Measurements from ENCODE around the gene TMEM138.

TMEM138 gene

DNA sequence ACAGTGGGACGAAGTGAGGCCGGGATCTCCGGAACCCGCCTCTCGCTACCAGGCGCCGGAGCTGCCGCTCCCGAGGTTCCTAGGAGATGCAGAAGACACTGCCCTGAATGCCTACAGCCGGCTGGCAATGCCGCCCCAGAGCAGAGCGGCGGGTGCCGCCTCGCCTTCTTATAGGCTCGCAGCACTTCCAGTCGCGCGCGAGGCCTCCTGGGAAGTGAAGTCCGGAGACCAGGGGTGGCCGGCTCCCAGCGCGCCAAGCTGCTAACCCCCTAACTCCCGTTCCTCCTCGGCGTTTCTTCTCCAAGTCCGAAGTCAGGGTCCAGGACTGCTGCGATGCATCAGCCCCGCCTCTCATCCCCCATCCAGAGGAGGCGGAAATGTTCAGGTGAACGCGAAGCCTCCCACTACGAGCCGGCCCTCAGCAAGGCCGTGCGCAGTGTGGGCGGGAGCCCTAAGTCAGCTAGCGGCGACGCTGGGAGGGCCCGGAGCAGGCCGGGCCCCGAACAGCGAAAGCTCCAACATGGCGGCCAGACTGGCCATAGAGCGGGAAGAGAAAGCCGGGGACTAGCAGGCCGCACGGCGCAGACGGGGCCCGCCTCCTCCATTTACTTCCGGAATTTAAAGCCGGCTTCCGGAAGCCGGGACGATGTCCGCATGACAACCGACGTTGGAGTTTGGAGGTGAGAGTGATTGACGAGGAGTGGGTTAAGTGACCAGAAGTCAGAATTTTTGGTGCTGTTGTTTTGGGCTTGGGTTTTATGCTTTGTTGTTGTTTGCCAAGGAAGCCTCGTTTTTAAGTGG, at the start of gene TMEM138, which contains the start of gene CYB561A3:
TSS of gene TMEM138 (plus strand) at position 634 of the 801 bp plus-strand sequence. CDS start 2,017 bp downstream, outside the sequence.
TSS of gene CYB561A3 (minus strand) at position 142 of the 801 bp plus-strand sequence. CDS start 5,169 bp downstream, outside the sequence.
- DNase-seq = peak; percentile 96

DNA sequence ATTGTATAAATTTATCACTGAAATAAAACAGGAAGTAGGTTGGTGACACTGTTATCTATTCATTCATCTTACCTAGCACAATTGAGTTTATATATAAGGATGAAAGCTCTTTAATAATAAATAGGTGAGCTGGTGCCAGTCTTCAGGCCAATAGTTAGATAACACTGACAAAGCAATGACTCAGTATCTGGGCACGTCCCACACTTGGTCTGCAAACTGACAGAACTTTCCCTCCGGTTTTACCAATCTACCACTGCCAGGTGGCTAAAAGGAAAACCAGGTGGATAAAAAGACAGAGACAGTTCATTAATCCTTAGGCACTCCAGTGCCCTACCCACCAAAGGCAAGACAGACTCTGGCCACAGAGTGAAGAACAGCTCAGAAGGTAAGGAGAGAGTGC, 46.9 kb upstream of the TMEM138 start:
- DNase-seq = no peak

- no peak for DNase-seq
Observed at GRCh38 chr11:61325649-61326414, 36.3 kb upstream of the TMEM138 start.

- no peak for DNase-seq
Observed at GRCh38 chr11:61327669-61328071, 34.5 kb upstream of the TMEM138 start.

- DNase-seq = no peak
Observed at GRCh38 chr11:61328351-61328750, 33.8 kb upstream of the TMEM138 start.

GRCh38 chr11:61329871-61330270, 32.3 kb upstream of the TMEM138 start:
- no peak for DNase-seq

- DNase-seq = no peak
Observed at GRCh38 chr11:61331651-61332050, 30.5 kb upstream of the TMEM138 start.

- no peak for DNase-seq
Observed at GRCh38 chr11:61332281-61332796, 29.8 kb upstream of the TMEM138 start.

- peak; percentile 99 for DNase-seq
Observed at GRCh38 chr11:61332797-61333549, 29.2 kb upstream of the TMEM138 start, which contains the start of the genes DDB1 and TKFC. Gene DDB1 (minus strand): TSS chr11:61333105. CDS start chr11:61332968, 137 bp downstream. Gene TKFC (plus strand): TSS chr11:61333228. CDS start chr11:61334729, 1,501 bp downstream.

GRCh38 chr11:61333550-61334433, 28.4 kb upstream of the TMEM138 start:
- no peak for DNase-seq

DNA sequence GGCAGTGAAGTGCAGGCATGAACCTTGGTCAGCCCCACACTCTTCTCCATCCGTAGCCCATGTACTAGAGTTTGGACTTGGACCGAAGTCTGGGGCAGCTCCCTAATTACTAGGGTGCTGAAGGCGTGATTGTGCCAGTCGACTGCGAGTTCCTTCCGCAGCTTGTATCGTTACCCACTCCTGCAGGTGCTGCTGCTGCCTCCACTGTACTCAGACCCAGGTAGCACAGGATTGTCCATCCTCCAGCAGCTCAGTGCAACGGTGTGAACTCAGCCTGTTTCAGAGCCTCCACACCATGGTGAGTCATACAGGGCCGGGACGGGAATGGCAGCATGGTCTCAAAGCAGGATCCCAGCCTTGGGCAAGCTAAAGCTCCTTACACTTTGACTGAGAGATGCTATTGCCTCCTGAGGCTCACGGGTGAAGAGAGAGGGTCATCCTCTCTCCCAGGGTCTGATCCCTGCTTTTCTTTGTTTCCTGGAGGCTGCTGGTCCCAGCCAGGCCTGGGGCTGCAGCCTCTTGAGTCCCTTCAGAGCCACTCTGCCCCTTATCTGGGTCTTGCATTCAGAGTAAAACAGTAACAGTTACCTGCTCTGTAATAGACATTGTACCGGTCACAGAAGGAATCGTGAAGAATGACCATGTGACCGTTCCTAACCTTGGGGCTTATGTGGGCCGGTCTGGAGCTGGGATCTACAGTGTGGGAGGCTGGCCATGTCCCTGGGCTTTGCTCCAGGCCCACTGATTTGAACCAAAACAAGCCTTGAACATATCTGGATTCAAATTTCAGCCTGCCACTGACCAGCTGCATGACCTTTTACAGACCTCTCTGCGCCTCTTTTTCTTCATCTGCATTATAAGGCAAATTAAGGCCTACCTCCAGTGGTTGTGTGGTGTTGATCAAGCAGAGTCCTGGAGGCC, 27.5 kb upstream of the TMEM138 start:
- DNase-seq = peak; percentile 59

DNA sequence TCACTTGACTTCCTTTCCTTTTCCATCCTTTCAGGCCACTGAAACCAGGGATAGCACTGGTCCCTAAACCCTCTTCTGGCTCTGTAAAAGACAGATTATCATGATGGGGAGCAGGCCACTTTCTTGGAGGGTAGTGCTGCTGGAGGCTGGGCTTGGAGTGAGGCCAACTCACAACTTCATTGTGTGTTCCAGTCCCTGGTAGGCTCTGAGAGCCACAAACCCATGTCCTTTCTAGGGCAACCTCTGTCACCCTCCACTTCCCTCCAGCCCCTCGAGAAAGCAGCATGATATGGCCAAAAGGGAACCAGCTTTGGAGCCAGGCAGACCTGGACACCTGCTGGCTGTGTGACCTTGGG, 26.8 kb upstream of the TMEM138 start:
- peak; percentile 60 for DNase-seq

- DNase-seq = peak; percentile 92
Observed at GRCh38 chr11:61336171-61336935, 25.8 kb upstream of the TMEM138 start.

DNA sequence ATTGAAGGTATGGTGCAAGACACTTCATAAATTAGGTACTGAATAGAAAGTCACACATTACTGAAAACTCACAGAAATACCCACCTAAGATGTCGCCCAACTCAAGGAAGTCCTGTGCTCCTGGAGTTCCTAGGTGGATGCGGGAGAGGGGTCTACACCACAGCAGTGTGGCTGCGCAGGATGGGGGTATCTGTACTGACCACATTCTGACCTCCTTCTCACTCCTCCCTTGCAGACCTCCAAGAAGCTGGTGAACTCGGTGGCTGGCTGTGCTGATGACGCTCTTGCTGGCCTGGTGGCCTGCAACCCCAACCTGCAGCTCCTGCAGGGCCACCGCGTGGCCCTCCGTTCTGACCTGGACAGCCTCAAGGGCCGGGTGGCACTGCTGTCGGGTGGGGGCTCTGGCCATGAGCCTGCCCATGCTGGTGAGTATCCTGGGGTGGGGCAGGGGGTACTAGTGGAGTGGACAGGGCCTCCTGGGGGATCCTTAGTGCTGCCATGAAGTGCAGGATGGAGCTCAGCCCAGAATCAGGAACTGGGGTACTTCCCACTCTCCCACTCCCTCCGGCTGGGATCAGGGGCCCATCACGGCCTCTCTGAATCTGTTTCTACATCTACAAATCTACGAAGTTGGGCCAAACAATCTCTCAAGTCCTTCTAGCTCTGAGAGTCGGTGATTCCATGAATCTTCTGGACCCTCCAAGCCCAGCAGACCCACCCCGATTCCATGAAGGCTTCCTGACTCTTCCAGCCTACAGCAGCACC, 24.3 kb upstream of the TMEM138 start:
- DNase-seq = peak; percentile 57

GRCh38 chr11:61338783-61339489, 23.2 kb upstream of the TMEM138 start:
- DNase-seq = peak; percentile 61

DNA sequence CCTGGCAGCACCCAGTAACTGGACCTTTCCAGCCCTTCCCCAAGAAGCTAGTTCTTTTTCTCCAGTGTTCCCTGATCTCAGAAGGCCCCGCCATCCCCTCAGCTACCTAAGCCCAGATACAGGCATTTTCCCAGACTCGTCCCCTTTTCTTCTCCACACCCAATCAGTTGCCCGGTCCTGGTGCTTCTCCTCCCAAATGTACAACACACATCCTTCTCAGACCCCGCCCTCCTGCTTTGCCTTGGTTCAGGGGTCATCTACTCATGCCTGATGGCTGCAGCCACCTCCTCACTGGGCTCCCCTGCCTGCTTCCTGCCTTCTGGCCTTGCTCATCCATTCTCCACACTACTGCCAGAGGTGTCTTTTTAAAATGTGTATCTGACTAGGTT, 22.7 kb upstream of the TMEM138 start:
- DNase-seq = peak; percentile 33

DNA sequence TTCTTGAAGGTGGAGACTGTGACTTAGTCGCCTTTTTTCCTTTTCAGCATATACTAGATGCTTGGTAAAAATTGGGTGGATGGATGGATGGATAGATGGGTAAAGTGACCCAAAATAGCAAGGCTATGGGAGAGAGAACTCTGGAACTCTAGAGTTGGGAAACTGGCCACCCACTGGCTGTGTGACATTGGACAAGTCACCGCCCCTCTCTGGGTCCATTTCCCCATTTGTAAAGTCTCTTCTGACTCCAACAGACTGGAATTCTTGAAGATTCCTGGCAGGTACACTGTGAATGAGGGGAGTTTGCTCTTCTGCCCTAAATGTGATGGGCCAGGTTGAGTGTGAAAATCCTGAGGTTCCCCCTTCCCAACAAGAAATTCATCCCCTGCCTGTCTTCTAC, 21.2 kb upstream of the TMEM138 start:
- peak; percentile 17 for DNase-seq

DNA sequence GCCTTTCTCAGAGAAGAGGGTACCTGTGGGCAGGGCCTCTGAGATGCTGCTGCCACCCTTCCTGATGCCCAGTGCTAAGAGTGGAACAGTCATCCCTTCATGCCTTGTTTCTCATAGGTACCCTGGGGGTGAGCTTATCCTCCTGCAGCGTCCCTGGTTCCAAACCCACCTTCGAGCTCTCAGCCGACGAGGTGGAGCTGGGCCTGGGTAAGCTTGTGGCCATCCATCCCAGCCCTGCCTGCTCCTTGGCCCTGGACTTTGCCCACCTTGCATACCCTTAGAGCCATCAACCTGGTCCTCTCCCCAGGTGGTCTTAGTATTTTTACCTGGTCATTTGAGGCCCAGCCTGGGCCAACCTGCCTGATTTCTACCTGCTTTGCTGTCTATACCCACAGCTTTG, 20.5 kb upstream of the TMEM138 start:
- DNase-seq = peak; percentile 24

Measured in activated effector memory CD4-positive, alpha-beta T cell treated with anti-CD3 and anti-CD28 coated beads, Interleukin-2, amount 50 U/mL, for 16 hours (primary cell).